Activated naive CD4-positive, alpha-beta T cell treated with anti-CD3 and anti-CD28 coated beads, Interleukin-2, amount 10 ng/mL, durations not matched to agents 7 days and 5 days (primary cell): ENCODE data around the gene CYP1B1.
"Not testable (repeated sequence)": the region's sequence is repeated elsewhere in the genome, so short reads cannot be mapped to it uniquely, and the experiment has no call there.

ENCODE experiments used
- CTCF ChIA-PET: fragments of 350-600 bp; sonication (Branson Sonifier 250); formaldehyde crosslinking; loops from one replicate; lab custom pipeline; 2021; ENCODE audit warnings: antibody characterized with exemption; lab: Charles Lee
- DNase-seq: peaks from one replicate; pipeline ENCODE4 v3.0.0-alpha.2; 2020
- H3K27ac Mint-ChIP-seq: one replicate; pipeline ENCODE4 v1.8.0; 2021; ENCODE audit warnings: mild to moderate bottlenecking, moderate library complexity, mixed read lengths
- H3K27me3 Mint-ChIP-seq: one replicate; pipeline ENCODE4 v1.8.0; 2021; ENCODE audit warnings: mild to moderate bottlenecking, mixed read lengths
- H3K36me3 Mint-ChIP-seq: one replicate; pipeline ENCODE4 v1.8.0; 2021; ENCODE audit warnings: mixed read lengths
- H3K4me1 Mint-ChIP-seq: one replicate; pipeline ENCODE4 v1.8.0; 2021; ENCODE audit warnings: mixed read lengths
- H3K4me3 Mint-ChIP-seq: one replicate; pipeline ENCODE4 v1.8.0; 2021; ENCODE audit warnings: mild to moderate bottlenecking, moderate library complexity, mixed read lengths
- H3K9me3 Mint-ChIP-seq: one replicate; pipeline ENCODE4 v1.8.0; 2021; ENCODE audit warnings: mixed read lengths

Gene CYP1B1

GRCh38 chr2:38075507-38076151 lies at the start of gene CYP1B1:
Gene CYP1B1, minus strand, starts transcription at chr2:38076151. Its CDS starts 763 bp downstream, at chr2:38075388.
- DNase-seq, result peak; percentile 28
- CTCF ChIA-PET, result interaction anchor here (0.9 to 3.3 kb wide), 9 partner anchors 21 to 680 kb away, joined by 3 to 25 read pairs (median 4); no protein-coding TSS in a partner anchor
- Mint-ChIP-seq H3K4me3 (peak within 1 kb of the TSS; percentile 73), H3K4me1 (peaks cover 38% of the 10 kb centered on the region), H3K36me3 (no peaks in the 10 kb centered on the region), H3K9me3 (no peaks in the 10 kb centered on the region), H3K27ac (peak within 1 kb of the TSS; percentile 82), H3K27me3 (peaks cover 69% of the 10 kb centered on the region)

- Mint-ChIP-seq H3K4me1 (no peaks in the 10 kb centered on the region), H3K9me3 (peaks cover 15% of the 10 kb centered on the region), H3K4me3 (no peak overlapping the region), H3K27ac (no peak overlapping the region), H3K36me3 (no peaks in the 10 kb centered on the region), H3K27me3 (peaks cover 13% of the 10 kb centered on the region)
- CTCF ChIA-PET, result no interaction called here
- DNase-seq, result no peak
Measured at GRCh38 chr2:38125007-38125406, 49.1 kb upstream of the CYP1B1 start.

- no peak overlapping the region for H3K4me3 Mint-ChIP-seq
- CTCF ChIA-PET, result no interaction called here
- H3K36me3 Mint-ChIP-seq, result no peaks in the 10 kb centered on the region
- H3K27ac Mint-ChIP-seq, result no peak overlapping the region
- peaks cover 15% of the 10 kb centered on the region for H3K9me3 Mint-ChIP-seq
- H3K27me3 Mint-ChIP-seq, result peaks cover 18% of the 10 kb centered on the region
- no peak for DNase-seq
- no peaks in the 10 kb centered on the region for H3K4me1 Mint-ChIP-seq
Measured at GRCh38 chr2:38123911-38124310, 48.0 kb upstream of the CYP1B1 start.

DNA sequence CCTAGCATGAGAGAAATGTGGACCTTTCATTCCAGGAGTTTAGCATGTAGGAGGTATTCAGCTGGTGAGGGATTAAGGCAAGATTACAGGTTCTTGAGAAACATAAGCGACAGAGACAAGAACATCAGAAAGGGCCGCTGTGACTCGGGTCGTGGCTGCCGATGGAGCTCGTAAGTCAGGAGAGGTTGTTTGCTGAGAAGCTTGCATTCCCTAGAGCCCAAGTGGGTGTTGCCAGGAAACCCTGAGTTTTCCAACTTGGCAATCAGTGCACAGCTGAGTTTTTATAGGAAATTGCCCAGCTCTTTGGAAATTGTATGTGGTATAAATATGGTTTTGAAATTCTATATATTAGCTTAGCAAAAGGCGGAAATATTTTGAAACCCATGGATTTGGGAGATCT lies 46.4 kb upstream of the CYP1B1 start:
- H3K36me3 Mint-ChIP-seq, result no peaks in the 10 kb centered on the region
- CTCF ChIA-PET, result interaction anchor here (0.7 to 1.2 kb wide), 2 partner anchors 45 to 49 kb away, joined by 3 to 4 read pairs; no protein-coding TSS in a partner anchor
- no peak overlapping the region for H3K4me3 Mint-ChIP-seq
- H3K4me1 Mint-ChIP-seq, result no peaks in the 10 kb centered on the region
- no peak overlapping the region for H3K27ac Mint-ChIP-seq
- peaks cover 10% of the 10 kb centered on the region for H3K9me3 Mint-ChIP-seq
- no peak for DNase-seq
- peaks cover 16% of the 10 kb centered on the region for H3K27me3 Mint-ChIP-seq

- Mint-ChIP-seq H3K36me3 (no peaks in the 10 kb centered on the region), H3K27ac (no peak overlapping the region), H3K4me1 (no peaks in the 10 kb centered on the region), H3K4me3 (no peak overlapping the region), H3K9me3 (peaks cover 4% of the 10 kb centered on the region), H3K27me3 (peaks cover 15% of the 10 kb centered on the region)
- no peak for DNase-seq
- CTCF ChIA-PET, result interaction anchor here (0.6 to 1.5 kb wide), 4 partner anchors 45 to 153 kb away, joined by 3 to 5 read pairs (median 4); no protein-coding TSS in a partner anchor
Measured at GRCh38 chr2:38121481-38121880, 45.5 kb upstream of the CYP1B1 start.

DNA sequence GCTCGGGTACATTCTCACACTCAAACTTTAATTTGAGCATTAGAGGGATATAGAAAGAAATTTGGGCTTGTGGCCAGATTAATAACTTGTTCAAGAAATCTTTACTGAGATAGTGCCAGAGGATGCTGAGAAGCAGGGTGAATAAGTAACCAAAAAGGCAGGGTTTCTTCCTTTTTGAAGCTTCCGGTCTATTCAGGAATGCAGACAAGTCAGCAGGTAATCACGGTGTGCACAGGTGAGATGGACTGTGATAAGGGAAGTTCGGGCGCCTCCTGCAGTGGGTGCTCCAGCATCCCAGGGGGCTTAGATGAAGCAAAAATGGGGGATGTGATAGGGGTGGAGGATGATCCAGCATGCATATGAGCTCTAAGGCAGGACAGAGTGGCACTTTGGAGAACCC lies 44.9 kb upstream of the CYP1B1 start:
- CTCF ChIA-PET, result interaction anchor here (1.5 kb wide), 1 partner anchor 154 kb away, joined by 4 read pairs; no protein-coding TSS in a partner anchor
- H3K4me1 Mint-ChIP-seq, result no peaks in the 10 kb centered on the region
- H3K27me3 Mint-ChIP-seq, result peaks cover 15% of the 10 kb centered on the region
- peaks cover 3% of the 10 kb centered on the region for H3K9me3 Mint-ChIP-seq
- H3K27ac Mint-ChIP-seq, result no peak overlapping the region
- no peak overlapping the region for H3K4me3 Mint-ChIP-seq
- DNase-seq, result no peak
- H3K36me3 Mint-ChIP-seq, result no peaks in the 10 kb centered on the region

DNA sequence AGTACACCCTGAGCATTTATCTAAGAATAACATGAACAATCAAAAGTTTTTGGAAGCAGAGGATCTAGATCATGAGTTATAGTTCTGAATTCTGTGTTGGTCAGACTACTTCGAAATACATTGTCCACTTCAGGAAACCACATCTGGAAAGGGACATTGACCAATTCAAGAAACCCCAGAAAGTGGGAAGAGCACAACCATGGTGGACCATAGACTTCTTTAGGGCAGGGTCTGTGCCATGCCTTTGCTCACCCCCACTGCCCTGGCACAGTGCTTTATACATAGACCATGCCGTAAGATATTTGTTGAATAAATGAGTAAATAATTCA lies 44.3 kb upstream of the CYP1B1 start:
- Mint-ChIP-seq H3K27me3 (peaks cover 13% of the 10 kb centered on the region), H3K27ac (no peak overlapping the region), H3K4me3 (no peak overlapping the region), H3K9me3 (peaks cover 2% of the 10 kb centered on the region), H3K4me1 (peaks cover under 1% of the 10 kb centered on the region), H3K36me3 (no peaks in the 10 kb centered on the region)
- CTCF ChIA-PET, result interaction anchor here (1.5 kb wide), 1 partner anchor 154 kb away, joined by 4 read pairs; no protein-coding TSS in a partner anchor
- no peak for DNase-seq

- H3K36me3 Mint-ChIP-seq, result no peaks in the 10 kb centered on the region
Measured at GRCh38 chr2:38116762-38117161, 40.8 kb upstream of the CYP1B1 start.

DNA sequence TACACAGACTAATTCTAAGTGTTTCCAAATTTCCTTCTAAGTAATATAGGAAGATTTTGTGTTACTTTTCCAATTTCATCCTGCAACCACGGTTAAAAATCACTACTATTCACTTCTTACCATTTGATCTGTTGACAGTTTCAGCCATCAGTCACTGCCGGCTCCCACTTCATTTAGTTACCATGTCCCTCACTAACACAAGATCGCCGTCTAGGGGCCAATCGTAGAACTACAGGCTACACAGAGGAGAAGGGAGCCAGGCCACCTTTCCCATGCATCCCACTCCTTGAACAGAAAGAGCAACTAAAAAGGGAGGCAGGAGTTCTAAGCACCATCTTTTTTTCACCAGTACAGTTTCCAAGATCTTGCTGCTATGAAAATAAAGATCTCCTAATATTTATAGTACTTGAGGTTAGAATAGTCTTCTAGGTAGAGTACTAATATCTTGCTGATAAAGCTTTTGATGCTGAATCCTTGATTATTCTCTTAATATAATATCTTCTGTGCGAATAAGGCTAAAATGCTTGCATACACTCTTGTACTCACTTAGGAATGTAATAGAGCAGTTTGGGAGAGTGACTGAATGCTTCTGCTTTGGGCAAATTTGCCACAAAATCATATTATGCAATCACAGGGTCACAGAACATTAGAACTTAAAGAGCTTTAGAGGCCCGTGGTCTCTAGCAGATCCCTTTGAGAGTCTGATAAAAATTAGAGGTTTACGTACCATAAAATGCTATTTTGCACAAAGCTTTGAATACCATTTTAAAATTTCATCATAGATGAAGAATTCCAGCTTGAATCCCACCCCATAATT lies 39.5 kb upstream of the CYP1B1 start:
- H3K27me3 Mint-ChIP-seq, result peaks cover 20% of the 10 kb centered on the region
- CTCF ChIA-PET, result interaction anchor here (0.6 to 4.1 kb wide), 15 partner anchors 10 to 628 kb away, joined by 3 to 25 read pairs (median 4); partner anchors contain the start of gene CYP1B1
- no peak overlapping the region for H3K27ac Mint-ChIP-seq
- DNase-seq, result peak; percentile 84
- H3K9me3 Mint-ChIP-seq, result no peaks in the 10 kb centered on the region
- no peak overlapping the region for H3K4me3 Mint-ChIP-seq
- no peaks in the 10 kb centered on the region for H3K36me3 Mint-ChIP-seq
- peaks cover 2% of the 10 kb centered on the region for H3K4me1 Mint-ChIP-seq

More at GRCh38 chr2:38116762-38117161, 40.8 kb upstream of the CYP1B1 start:
- H3K4me1 Mint-ChIP-seq, result peaks cover 2% of the 10 kb centered on the region
- CTCF ChIA-PET, result interaction anchor here (0.7 to 2.1 kb wide), 5 partner anchors 21 to 83 kb away, joined by 3 to 4 read pairs (median 4); partner anchors contain the start of gene CYP1B1
- peaks cover 20% of the 10 kb centered on the region for H3K27me3 Mint-ChIP-seq
- DNase-seq, result no peak
- no peak overlapping the region for H3K27ac Mint-ChIP-seq
- no peak overlapping the region for H3K4me3 Mint-ChIP-seq
- H3K9me3 Mint-ChIP-seq, result no peaks in the 10 kb centered on the region

DNA sequence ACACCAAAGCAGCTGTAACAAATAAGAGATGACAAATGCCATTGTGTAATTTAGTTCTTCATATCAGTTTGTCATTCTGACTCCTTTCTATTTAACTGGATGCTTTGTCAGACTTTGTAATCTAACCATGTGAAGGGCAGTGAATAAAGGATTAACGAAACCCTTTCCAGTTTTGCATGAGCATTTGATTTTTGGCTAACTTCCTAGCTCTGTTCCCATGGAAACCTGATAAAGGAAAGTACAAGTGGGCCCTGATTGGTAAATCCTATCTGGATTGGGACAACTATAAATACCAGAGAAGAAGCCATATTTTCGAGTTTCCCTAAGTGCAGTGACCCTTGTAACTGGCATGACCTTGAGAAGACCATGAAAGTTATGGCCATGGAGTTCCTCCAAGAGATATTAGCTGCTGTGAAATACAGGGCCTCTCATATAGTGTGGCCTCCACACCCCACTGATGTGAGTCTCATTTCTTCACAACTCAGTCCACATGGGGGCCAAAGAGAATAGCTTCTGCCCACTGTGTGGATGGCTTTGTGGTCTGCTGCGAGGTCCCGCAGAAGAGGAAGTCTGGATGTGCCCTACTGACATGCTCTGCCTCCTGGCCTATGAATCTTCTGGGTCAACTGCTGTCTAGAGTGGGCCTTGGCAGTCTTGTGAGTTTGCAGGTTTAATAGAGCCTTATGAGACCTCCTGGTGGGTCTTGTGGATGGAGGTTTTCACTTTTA lies 38.2 kb upstream of the CYP1B1 start:
- Mint-ChIP-seq H3K4me1 (peaks cover 2% of the 10 kb centered on the region), H3K4me3 (no peak overlapping the region), H3K36me3 (no peaks in the 10 kb centered on the region), H3K27ac (no peak overlapping the region), H3K27me3 (peaks cover 20% of the 10 kb centered on the region), H3K9me3 (no peaks in the 10 kb centered on the region)
- no peak for DNase-seq
- CTCF ChIA-PET, result interaction anchor here (0.8 to 4.1 kb wide), 8 partner anchors 16 to 159 kb away, joined by 3 to 25 read pairs (median 3); partner anchors contain the start of gene CYP1B1

DNA sequence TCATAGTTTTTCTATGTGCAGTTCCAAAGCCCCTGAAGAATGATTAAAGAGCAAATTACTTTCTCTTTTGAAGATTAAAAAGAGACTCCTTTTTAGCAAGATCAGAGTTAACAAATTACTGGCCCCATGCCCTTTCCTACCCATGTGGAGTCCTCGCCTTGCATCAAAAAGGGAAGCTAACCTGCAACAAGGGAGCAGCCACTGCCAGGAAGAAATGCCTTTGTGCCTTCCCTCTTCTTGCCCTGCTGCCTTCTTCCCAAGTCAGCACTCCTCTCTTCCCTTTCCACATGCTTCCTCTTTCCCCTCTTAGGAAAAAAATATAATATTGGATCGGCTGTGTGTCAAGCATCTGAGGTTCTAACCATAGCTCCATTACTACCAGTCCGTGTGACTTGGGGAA lies 37.1 kb upstream of the CYP1B1 start:
- no peak for DNase-seq
- peaks cover 2% of the 10 kb centered on the region for H3K4me1 Mint-ChIP-seq
- no peak overlapping the region for H3K4me3 Mint-ChIP-seq
- H3K27me3 Mint-ChIP-seq, result peaks cover 20% of the 10 kb centered on the region
- H3K36me3 Mint-ChIP-seq, result no peaks in the 10 kb centered on the region
- H3K9me3 Mint-ChIP-seq, result no peaks in the 10 kb centered on the region
- CTCF ChIA-PET, result interaction anchor here (1.1 to 4.1 kb wide), 4 partner anchors 37 to 160 kb away, joined by 3 to 25 read pairs (median 4); partner anchors contain the start of gene CYP1B1
- H3K27ac Mint-ChIP-seq, result no peak overlapping the region

DNA sequence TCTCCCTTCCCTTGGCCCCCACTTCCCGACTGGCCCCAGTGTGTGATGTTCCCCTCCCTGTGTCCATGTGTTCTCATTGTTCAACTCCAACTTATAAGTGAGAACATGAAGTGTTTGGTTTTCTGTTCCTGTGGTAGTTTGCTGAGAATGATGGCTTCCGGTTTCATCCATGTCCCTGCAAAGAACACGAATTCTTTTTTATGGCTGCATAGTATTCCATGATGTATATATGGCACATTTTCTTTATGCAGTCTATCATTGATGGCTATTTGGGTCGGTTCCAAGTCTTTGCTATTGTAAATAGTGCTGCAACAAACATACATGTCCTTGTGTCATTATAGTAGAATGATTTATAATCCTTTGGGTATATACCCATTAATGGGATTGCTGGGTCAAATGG lies 35.4 kb upstream of the CYP1B1 start:
- H3K36me3 Mint-ChIP-seq, H3K4me3 Mint-ChIP-seq, H3K27ac Mint-ChIP-seq, CTCF ChIA-PET, H3K9me3 Mint-ChIP-seq, DNase-seq: not testable (repeated sequence)
- Mint-ChIP-seq H3K4me1 (peaks cover 12% of the 10 kb centered on the region), H3K27me3 (peaks cover 25% of the 10 kb centered on the region)

DNA sequence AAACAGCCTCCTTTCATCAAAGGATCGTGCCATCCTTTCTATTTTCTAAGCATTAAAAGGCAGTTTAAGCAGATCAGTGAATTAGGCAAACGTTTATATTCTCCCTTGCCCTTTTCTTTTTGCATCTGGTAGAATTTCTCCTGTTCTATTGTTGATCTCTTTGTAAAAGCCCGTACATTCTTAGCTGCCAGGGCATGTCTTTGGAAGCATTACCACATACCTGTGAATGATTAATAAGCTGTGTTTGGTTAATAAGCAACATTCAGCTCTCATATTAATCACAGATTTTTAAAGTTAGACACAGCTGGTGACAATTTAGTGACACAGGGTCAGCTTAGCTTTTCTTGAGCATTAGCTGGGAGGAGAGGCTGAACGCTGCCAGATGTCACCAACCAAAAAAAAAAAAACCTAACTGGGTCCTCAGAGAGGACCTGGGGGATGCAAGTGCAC lies 33.8 kb upstream of the CYP1B1 start:
- Mint-ChIP-seq H3K4me3 (no peak overlapping the region), H3K4me1 (peaks cover 18% of the 10 kb centered on the region), H3K36me3 (no peaks in the 10 kb centered on the region), H3K9me3 (no peaks in the 10 kb centered on the region), H3K27me3 (peaks cover 26% of the 10 kb centered on the region), H3K27ac (no peak overlapping the region)
- CTCF ChIA-PET, result interaction anchor here (0.9 to 1.4 kb wide), 3 partner anchors 33 to 164 kb away, joined by 3 to 4 read pairs (median 3); partner anchors contain the start of gene CYP1B1
- DNase-seq, result no peak
